Neutrophil (primary cell): ENCODE measurements around the gene OTUD4.

Experiments
- H3K27ac ChIP-seq: fragments of 200-600 bp; sonication (generic); 2 replicates; pipeline ENCODE4 v1.5.1; 2016; ENCODE audit warnings: mild to moderate bottlenecking, moderate library complexity
- H3K27me3 ChIP-seq: fragments of 200-600 bp; sonication (generic); 2 replicates; pipeline ENCODE4 v1.6.0; 2016; ENCODE audit warnings: mild to moderate bottlenecking
- H3K36me3 ChIP-seq: fragments of 200-600 bp; sonication (generic); 2 replicates; pipeline ENCODE4 v1.5.1; 2017
- H3K4me1 ChIP-seq, 2 experiments: fragments of 200-600 bp in 1 of 2; sonication (generic) in 1 of 2; 1 replicate in 1 of 2; 2 replicates in 1 of 2; pipeline versions ENCODE4 v1.5.1 to v1.6.1; 2013 to 2016; ENCODE audit warnings: low read depth in 1 of 2, low read length in 1 of 2, mild to moderate bottlenecking in 1 of 2, moderate library complexity in 1 of 2; ENCODE audit not compliant: control insufficient read depth in 1 of 2, insufficient read depth in 1 of 2
- H3K4me3 ChIP-seq, 2 experiments: fragments of 200-600 bp in 1 of 2; sonication (generic) in 1 of 2; 1 replicate in 1 of 2; 2 replicates in 1 of 2; pipeline ENCODE4 v1.5.1; 2013 to 2016; ENCODE audit warnings: low read depth in 1 of 2, low read length in 1 of 2, mild to moderate bottlenecking in 1 of 2, moderate library complexity in 1 of 2
- H3K9me3 ChIP-seq: fragments of 200-600 bp; sonication (generic); 2 replicates; pipeline ENCODE4 v1.5.1; 2016
- CTCF ChIP-seq: fragments of 200-600 bp; sonication (generic); IDR thresholded peaks from 2 replicates; pipeline ENCODE4 v1.5.1; 2016; ENCODE audit warnings: antibody characterized with exemption

Gene OTUD4

GRCh38 chr4:145216535-145216934 lies 36.1 kb upstream of the OTUD4 start:
- Histone ChIP-seq H3K36me3 (no peaks in the 10 kb centered on the region), H3K27me3 (no peaks in the 10 kb centered on the region)
- TF ChIP-seq CTCF = no peak

GRCh38 chr4:145213245-145213644 lies 32.9 kb upstream of the OTUD4 start:
- no peak for TF ChIP-seq CTCF
- Histone ChIP-seq H3K27ac (no peak overlapping the region), H3K27me3 (no peaks in the 10 kb centered on the region), H3K36me3 (no peaks in the 10 kb centered on the region), H3K9me3 (no peaks in the 10 kb centered on the region), H3K4me3 (no peak overlapping the region), H3K4me1 (no peaks in the 10 kb centered on the region)

More at GRCh38 chr4:145216535-145216934, 36.1 kb upstream of the OTUD4 start:
- H3K27ac ChIP-seq = no peak overlapping the region
- no peak overlapping the region for H3K4me3 ChIP-seq
- no peaks in the 10 kb centered on the region for H3K4me1 ChIP-seq
- no peaks in the 10 kb centered on the region for H3K9me3 ChIP-seq

DNA sequence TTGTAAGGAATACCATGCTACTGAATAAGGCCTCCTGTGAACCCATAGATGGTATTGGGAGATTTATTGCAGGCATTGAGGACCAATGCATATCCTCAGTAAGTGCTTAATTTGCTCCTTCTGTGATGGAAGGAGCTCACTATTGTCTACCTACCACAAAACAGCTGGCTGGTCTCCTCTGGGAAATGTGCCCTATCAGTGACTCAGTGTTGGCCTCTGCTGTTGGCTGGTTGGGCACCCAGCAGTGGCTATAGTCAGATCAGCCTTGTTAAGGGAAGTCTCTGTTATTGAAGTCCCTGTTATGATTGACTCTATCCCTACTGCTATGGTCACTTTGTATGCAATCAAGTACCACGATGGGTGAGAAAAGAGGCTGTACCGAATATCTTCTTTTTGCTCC lies 27.5 kb upstream of the OTUD4 start:
- Histone ChIP-seq H3K27ac (no peak overlapping the region), H3K9me3 (no peaks in the 10 kb centered on the region), H3K4me1 (no peaks in the 10 kb centered on the region), H3K27me3 (no peaks in the 10 kb centered on the region), H3K36me3 (no peaks in the 10 kb centered on the region), H3K4me3 (no peak overlapping the region)
- TF ChIP-seq CTCF = no peak

DNA sequence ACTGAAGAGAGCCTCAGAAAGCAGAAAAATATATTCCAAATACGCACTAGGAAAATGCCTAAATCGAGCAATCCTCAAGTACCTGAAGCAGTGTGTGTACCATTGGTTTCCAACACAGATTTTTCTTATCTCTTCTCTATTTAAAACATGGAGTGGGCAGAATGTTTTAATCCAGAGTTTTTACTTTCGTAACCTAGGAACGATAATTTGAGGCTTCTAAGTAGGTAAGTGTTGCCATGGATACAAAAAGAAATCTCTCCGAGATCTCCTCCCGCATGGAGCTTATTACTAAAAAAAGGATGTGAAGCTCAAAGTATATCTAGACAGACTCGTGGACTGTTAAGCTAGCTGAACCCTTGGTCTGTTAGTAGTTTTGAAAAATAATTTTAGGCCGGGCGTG lies 23.0 kb upstream of the OTUD4 start:
- no peaks in the 10 kb centered on the region for H3K9me3 ChIP-seq
- H3K4me1 ChIP-seq = no peaks in the 10 kb centered on the region
- no peak for TF ChIP-seq CTCF
- H3K27me3 ChIP-seq = no peaks in the 10 kb centered on the region
- H3K27ac ChIP-seq = no peak overlapping the region
- no peak overlapping the region for H3K4me3 ChIP-seq
- H3K36me3 ChIP-seq = no peaks in the 10 kb centered on the region

DNA sequence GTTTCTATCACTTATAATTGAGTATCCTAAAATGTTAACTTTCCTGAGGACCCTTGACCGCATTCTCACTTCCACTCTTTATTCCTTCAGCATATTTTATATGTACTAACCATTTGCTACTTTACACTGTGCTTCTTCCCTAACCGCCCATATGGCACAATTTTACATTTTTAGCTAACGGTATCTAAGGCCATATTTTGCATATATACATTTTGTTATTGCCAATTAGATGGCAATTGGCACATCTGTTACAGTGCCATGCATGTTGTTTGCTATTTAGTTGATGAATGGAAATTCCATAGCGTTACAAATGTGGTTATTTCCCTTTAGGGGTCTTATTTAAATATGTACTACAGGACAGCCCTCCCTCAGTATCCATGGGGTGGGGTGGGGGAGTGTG lies 20.0 kb upstream of the OTUD4 start:
- Histone ChIP-seq H3K27ac (no peak overlapping the region), H3K27me3 (no peaks in the 10 kb centered on the region), H3K9me3 (no peaks in the 10 kb centered on the region), H3K36me3 (no peaks in the 10 kb centered on the region), H3K4me1 (no peaks in the 10 kb centered on the region), H3K4me3 (no peak overlapping the region)
- no peak for TF ChIP-seq CTCF

DNA sequence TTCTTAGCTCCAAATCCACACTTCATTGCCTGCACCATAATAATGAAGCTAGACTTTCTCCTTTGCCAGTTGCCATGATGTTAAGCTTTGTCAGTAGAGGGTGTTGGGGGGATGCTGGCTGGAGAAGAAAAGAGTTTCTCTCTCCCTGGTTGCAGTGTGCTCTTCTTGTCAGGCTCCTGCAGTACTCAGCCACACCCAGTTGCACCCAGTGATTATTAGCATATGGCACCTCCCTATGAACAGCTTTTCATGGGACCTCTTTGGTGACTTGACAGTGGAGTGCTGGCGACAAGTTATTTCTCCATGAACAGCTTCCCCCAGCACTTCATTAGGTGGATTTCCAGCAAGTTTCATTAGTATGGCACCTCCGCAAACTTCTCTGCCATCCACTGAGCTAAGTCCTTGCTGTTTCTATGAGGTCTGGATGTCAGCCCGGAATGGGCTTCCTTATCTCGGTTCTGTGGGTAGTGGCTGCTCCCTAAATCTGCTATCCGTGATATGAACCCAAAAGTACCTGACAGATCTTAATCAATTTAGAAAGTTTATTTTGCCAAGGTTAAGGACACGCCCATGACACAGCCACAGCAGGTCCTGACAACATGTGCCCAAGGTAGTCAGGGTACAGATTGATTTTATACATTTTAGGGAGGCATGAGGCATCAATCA lies 18.8 kb upstream of the OTUD4 start:
- H3K27ac ChIP-seq = no peak overlapping the region
- H3K9me3 ChIP-seq = no peaks in the 10 kb centered on the region
- TF ChIP-seq CTCF = no peak
- no peaks in the 10 kb centered on the region for H3K4me1 ChIP-seq
- H3K27me3 ChIP-seq = no peaks in the 10 kb centered on the region
- no peaks in the 10 kb centered on the region for H3K36me3 ChIP-seq
- no peak overlapping the region for H3K4me3 ChIP-seq
